Progenitor cell of endocrine pancreas (in vitro differentiated cells): ENCODE results near the gene NRP2. TPM values are rescaled to one million over a fixed set of nuclear protein-coding genes. Genes with fewer than 3 reads are reported as not detected.

Experiments used
- DNase-seq: peaks from one replicate; pipeline ENCODE4 v3.0.0; 2021; ENCODE audit warnings: low spot score; ENCODE audit not compliant: unreplicated experiment
- H3K27ac Mint-ChIP-seq: 2 replicates; pipeline ENCODE4 v1.8.0; 2021; ENCODE audit warnings: mild to moderate bottlenecking, moderate library complexity, mixed read lengths
- H3K27me3 Mint-ChIP-seq: 2 replicates; pipeline ENCODE4 v1.8.0; 2021; ENCODE audit warnings: mixed read lengths
- H3K36me3 Mint-ChIP-seq: 2 replicates; pipeline ENCODE4 v1.8.0; 2022; ENCODE audit warnings: mixed read lengths; ENCODE audit not compliant: insufficient read depth
- H3K4me1 Mint-ChIP-seq: 2 replicates; pipeline ENCODE4 v1.8.0; 2021; ENCODE audit warnings: low read depth, mixed read lengths
- H3K4me3 Mint-ChIP-seq: 2 replicates; pipeline ENCODE4 v1.8.0; 2021; ENCODE audit warnings: low read depth, mild to moderate bottlenecking, moderate library complexity, mixed read lengths
- H3K9me3 Mint-ChIP-seq: 2 replicates; pipeline ENCODE4 v1.8.0; 2021; ENCODE audit warnings: low read depth, mixed read lengths
- total RNA-seq: library from RNA; stranded (reverse); gene quantifications from 2 replicates; pipeline ENCODE4 v1.2.1, GENCODE V29; 2021
- TF ChIP-seq, protein P1 (sequence below): fragments of 200-600 bp; sonication (generic); IDR thresholded peaks from one replicate; pipeline ENCODE4 v1.5.0; 2021; ENCODE audit warnings: antibody characterized with exemption, mild to moderate bottlenecking; ENCODE audit not compliant: unreplicated experiment

NRP2 gene
- total RNA-seq, 1 donor from 2014 or later, result 6.3 TPM

DNA sequence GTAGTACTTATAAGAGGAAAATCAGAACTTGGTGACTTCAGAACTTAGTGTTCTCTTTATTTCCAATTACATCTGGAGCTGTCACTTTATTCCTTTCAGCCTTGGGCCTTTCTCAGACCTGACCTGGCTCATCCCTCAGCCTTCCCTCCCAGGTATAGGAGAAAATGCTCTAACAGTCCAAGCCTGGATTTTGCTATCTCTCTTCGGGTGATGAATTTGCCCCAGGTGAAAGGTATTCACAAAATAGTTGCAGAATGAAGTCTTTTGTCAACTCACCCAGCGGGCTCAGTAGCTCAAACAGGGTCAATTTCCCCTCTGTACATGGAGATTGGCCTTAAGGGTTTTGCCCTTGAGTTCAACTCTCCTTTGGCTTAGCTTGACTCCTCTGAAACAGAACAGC is 12.0 kb downstream of the NRP2 start:
- DNase-seq, result no peak
- no peaks in the 10 kb centered on the region for H3K9me3 Mint-ChIP-seq
- no peaks in the 10 kb centered on the region for H3K36me3 Mint-ChIP-seq
- H3K27ac Mint-ChIP-seq, result no peak overlapping the region
- TF ChIP-seq, protein P1, sequence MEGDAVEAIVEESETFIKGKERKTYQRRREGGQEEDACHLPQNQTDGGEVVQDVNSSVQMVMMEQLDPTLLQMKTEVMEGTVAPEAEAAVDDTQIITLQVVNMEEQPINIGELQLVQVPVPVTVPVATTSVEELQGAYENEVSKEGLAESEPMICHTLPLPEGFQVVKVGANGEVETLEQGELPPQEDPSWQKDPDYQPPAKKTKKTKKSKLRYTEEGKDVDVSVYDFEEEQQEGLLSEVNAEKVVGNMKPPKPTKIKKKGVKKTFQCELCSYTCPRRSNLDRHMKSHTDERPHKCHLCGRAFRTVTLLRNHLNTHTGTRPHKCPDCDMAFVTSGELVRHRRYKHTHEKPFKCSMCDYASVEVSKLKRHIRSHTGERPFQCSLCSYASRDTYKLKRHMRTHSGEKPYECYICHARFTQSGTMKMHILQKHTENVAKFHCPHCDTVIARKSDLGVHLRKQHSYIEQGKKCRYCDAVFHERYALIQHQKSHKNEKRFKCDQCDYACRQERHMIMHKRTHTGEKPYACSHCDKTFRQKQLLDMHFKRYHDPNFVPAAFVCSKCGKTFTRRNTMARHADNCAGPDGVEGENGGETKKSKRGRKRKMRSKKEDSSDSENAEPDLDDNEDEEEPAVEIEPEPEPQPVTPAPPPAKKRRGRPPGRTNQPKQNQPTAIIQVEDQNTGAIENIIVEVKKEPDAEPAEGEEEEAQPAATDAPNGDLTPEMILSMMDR, result no peak
- H3K4me3 Mint-ChIP-seq, result no peak overlapping the region
- peaks cover 3% of the 10 kb centered on the region for H3K4me1 Mint-ChIP-seq
- peaks cover 54% of the 10 kb centered on the region for H3K27me3 Mint-ChIP-seq

DNA sequence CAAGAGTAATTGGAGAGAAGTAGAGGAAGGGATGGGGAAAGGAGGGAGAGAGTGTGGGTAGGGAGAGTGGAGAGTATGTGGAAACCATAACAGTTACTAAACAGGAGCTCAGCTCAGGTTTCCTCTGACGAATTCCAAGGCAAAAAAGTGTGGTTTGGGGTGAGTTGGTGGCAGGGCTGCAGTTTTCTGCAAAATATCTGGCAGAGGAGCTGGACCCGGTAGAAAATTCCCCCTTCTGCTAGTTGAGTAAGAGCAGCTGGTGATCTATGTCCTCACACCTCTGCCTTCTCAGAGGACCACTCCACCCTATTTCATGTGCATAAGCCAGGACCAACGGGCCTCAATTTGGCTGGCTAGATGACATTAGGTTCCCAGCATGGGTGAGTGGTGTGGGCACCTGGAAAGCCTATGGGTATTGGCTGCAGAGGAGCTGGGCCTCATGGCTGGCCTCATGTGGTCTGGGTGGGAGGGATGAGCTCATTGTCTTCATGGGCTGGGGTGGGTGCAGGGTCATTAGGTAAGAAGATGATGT is 13.2 kb downstream of the NRP2 start:
- Mint-ChIP-seq H3K9me3 (no peaks in the 10 kb centered on the region), H3K4me3 (no peak overlapping the region), H3K27me3 (peaks cover 51% of the 10 kb centered on the region), H3K4me1 (peaks cover 9% of the 10 kb centered on the region), H3K27ac (no peak overlapping the region), H3K36me3 (no peaks in the 10 kb centered on the region)
- DNase-seq, result no peak
- TF ChIP-seq, protein P1, result no peak

DNA sequence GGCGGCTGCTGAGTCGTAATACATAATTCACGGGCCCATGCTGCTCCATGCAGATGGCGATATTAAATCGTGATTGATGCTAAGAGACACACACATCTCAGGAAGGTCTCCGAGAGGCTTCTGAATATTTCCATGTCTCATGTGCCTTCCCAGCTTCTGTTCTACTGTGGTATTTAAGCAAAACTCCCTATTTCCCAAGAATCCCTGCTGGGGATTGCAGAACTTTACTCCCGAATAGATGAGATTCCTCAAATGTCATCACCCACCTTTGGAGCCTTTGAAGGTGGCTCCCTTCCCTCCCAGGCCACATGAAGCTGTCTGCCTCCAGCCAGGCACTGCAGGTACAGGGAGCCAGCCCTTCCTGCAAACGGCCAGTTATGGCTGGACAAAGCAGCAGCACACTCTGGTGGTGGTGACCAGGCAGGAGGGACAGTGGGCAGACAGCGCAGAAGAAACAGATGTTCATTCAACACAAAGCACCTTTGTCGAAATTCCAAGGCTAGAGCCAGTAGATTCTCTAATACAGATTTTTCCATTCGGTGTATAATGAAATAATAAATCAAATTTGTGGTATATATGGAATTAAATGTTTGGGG is 14.1 kb downstream of the NRP2 start:
- peaks cover 11% of the 10 kb centered on the region for H3K4me1 Mint-ChIP-seq
- no peak overlapping the region for H3K27ac Mint-ChIP-seq
- peaks cover 44% of the 10 kb centered on the region for H3K27me3 Mint-ChIP-seq
- H3K4me3 Mint-ChIP-seq, result no peak overlapping the region
- no peaks in the 10 kb centered on the region for H3K9me3 Mint-ChIP-seq
- TF ChIP-seq, protein P1, result peak; percentile 58
- DNase-seq, result peak; percentile 31
- H3K36me3 Mint-ChIP-seq, result no peaks in the 10 kb centered on the region

DNA sequence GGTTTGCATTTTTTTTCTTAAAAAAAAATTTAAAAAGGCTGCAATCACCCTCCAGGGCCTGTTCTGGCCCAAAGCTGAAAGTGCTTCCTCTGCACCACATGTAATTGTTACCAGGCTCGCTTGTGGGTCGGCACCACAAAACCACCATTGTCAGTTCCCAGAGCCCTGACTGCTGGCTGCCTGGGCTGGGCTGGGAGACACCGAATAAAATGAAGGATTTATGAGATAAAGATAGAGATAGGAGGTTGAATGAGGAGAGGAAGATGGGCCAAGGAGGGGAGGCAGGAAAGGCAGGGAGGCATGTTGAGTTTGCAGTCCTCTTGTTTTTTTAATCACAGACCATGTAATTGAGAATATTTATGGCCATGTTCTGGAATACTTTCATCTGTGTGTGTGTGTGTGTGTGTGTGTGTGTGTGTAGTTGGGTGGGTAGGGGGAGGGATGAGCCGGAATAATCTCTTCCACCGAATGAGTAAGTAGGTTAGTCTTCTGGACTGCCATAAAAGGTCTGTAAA is 14.7 kb downstream of the NRP2 start:
- H3K36me3 Mint-ChIP-seq, result no peaks in the 10 kb centered on the region
- H3K27me3 Mint-ChIP-seq, result peaks cover 40% of the 10 kb centered on the region
- H3K9me3 Mint-ChIP-seq, result no peaks in the 10 kb centered on the region
- TF ChIP-seq, protein P1, result no peak
- DNase-seq, result no peak
- no peak overlapping the region for H3K27ac Mint-ChIP-seq
- H3K4me3 Mint-ChIP-seq, result no peak overlapping the region
- peaks cover 11% of the 10 kb centered on the region for H3K4me1 Mint-ChIP-seq

- Mint-ChIP-seq H3K4me3 (no peak overlapping the region), H3K27me3 (peaks cover 28% of the 10 kb centered on the region), H3K27ac (no peak overlapping the region), H3K36me3 (no peaks in the 10 kb centered on the region), H3K9me3 (no peaks in the 10 kb centered on the region), H3K4me1 (peaks cover 16% of the 10 kb centered on the region)
- no peak for DNase-seq
- TF ChIP-seq, protein P1, result no peak
Measured at GRCh38 chr2:205698286-205699268, 16.3 kb downstream of the NRP2 start.
